Liver (tissue), 9 donors: ENCODE measurements around the gene LDLRAD4. TPM values are rescaled to one million over a fixed set of nuclear protein-coding genes. Genes with fewer than 3 reads are reported as not detected.

Experiments used
- DNase-seq: peaks from one replicate; pipeline ENCODE4 v3.0.0-alpha.2; 2017; ENCODE audit warnings: low spot score
- H3K27ac ChIP-seq, 2 donors: one replicate each; pipeline ENCODE4 v1.7.0; 2013; ENCODE audit warnings: inconsistent platforms in 2 of 2, low read length in 2 of 2, control low read depth in 1 of 2, low read depth in 1 of 2, mild to moderate bottlenecking in 1 of 2
- H3K27me3 ChIP-seq, 4 donors: one replicate each; pipeline versions ENCODE4 v1.6.1 to v1.7.0; 2013; ENCODE audit warnings: low read length in 3 of 4, inconsistent platforms in 1 of 4, mild to moderate bottlenecking in 1 of 4, moderate library complexity in 1 of 4; ENCODE audit not compliant: control insufficient read depth in 4 of 4, insufficient read depth in 4 of 4
- H3K36me3 ChIP-seq, 4 donors: one replicate each; pipeline versions ENCODE4 v1.6.1 to v1.7.0; 2013; ENCODE audit warnings: low read length in 3 of 4, mild to moderate bottlenecking in 3 of 4, low read depth in 1 of 4, moderate library complexity in 1 of 4; ENCODE audit not compliant: control insufficient read depth in 4 of 4, insufficient read depth in 3 of 4
- H3K4me1 ChIP-seq, 4 donors: one replicate each; pipeline versions ENCODE4 v1.6.1 to v1.7.0; 2013; ENCODE audit warnings: low read length in 3 of 4, mild to moderate bottlenecking in 3 of 4, moderate library complexity in 1 of 4; ENCODE audit not compliant: control insufficient read depth in 4 of 4, insufficient read depth in 4 of 4
- H3K4me3 ChIP-seq, 3 donors: one replicate each; pipeline versions ENCODE4 v1.6.1 to v1.7.0; 2013; ENCODE audit warnings: low read length in 3 of 3, control low read depth in 1 of 3, low read depth in 1 of 3, mild to moderate bottlenecking in 1 of 3
- H3K9ac ChIP-seq, 2 donors: one replicate each; pipeline ENCODE4 v1.7.0; 2013; ENCODE audit warnings: low read length in 2 of 2, mild to moderate bottlenecking in 2 of 2, moderate library complexity in 2 of 2, control low read depth in 1 of 2, low read depth in 1 of 2
- H3K9me3 ChIP-seq, 4 donors: one replicate each; pipeline versions ENCODE4 v1.6.1 to v1.7.0; 2013; ENCODE audit warnings: low read length in 3 of 4; ENCODE audit not compliant: control insufficient read depth in 4 of 4
- EGR1 ChIP-seq, 2 donors: IDR thresholded peaks; 2 replicates each; pipeline ENCODE4 v1.6.1; 2016 to 2018; ENCODE audit warnings: antibody characterized with exemption in 2 of 2, low read depth in 2 of 2
- FOXA1 ChIP-seq: IDR thresholded peaks from 2 replicates; pipeline ENCODE4 v1.6.1; 2016; ENCODE audit warnings: antibody characterized with exemption
- FOXA2 ChIP-seq: IDR thresholded peaks from 2 replicates; pipeline ENCODE4 v1.6.1; 2016; ENCODE audit warnings: antibody characterized with exemption
- GABPA ChIP-seq, 2 donors: IDR thresholded peaks in 1 of 2; conservative IDR thresholded peaks in 1 of 2; 2 replicates each; pipeline ENCODE4 v1.6.1; 2016; ENCODE audit warnings: antibody characterized with exemption in 2 of 2, mild to moderate bottlenecking in 1 of 2, moderate library complexity in 1 of 2
- HNF4A ChIP-seq, 2 donors: conservative IDR thresholded peaks; 2 replicates each; pipeline ENCODE4 v1.6.1; 2016; ENCODE audit warnings: antibody characterized with exemption in 2 of 2, mild to moderate bottlenecking in 2 of 2
- HNF4G ChIP-seq: IDR thresholded peaks from 2 replicates; pipeline ENCODE4 v1.6.1; 2016; ENCODE audit warnings: antibody characterized with exemption
- JUND ChIP-seq, 2 donors: IDR thresholded peaks; 2 replicates each; pipeline ENCODE4 v1.6.1; 2016; ENCODE audit warnings: antibody characterized with exemption in 2 of 2
- NR2F2 ChIP-seq: IDR thresholded peaks from 2 replicates; pipeline ENCODE4 v1.6.1; 2016; ENCODE audit warnings: antibody characterized with exemption
- RAD21 ChIP-seq, 2 donors: IDR thresholded peaks; 2 replicates each; pipeline ENCODE4 v1.6.1; 2016; ENCODE audit warnings: antibody characterized with exemption in 2 of 2, mild to moderate bottlenecking in 2 of 2
- RXRA ChIP-seq, 2 donors: IDR thresholded peaks; 2 replicates each; pipeline ENCODE4 v1.6.1; 2017 to 2018; ENCODE audit warnings: antibody characterized with exemption in 2 of 2, mild to moderate bottlenecking in 1 of 2
- SP1 ChIP-seq: IDR thresholded peaks from 2 replicates; pipeline ENCODE4 v1.6.1; 2018; ENCODE audit warnings: antibody characterized with exemption, mild to moderate bottlenecking
- TAF1 ChIP-seq: conservative IDR thresholded peaks from 2 replicates; pipeline ENCODE4 v1.6.1; 2016; ENCODE audit warnings: antibody characterized with exemption, mild to moderate bottlenecking
- YY1 ChIP-seq: IDR thresholded peaks from 2 replicates; pipeline ENCODE4 v1.6.1; 2016; ENCODE audit warnings: antibody characterized with exemption, mild to moderate bottlenecking
- WGBS: extraction: QIAGEN DNeasy Blood & Tissue Kit; methylation state at CpG from one replicate; pipeline ENCODE4 v1.1.7; 2013; 5-methylcytosine and 5-hydroxymethylcytosine counted together
- polyA plus RNA-seq, 2 donors: library from polyadenylated mRNA; stranded (reverse) in 1 of 2; unstranded in 1 of 2; fragments of 200-250 nt in 1 of 2; fragments of >200 nt in 1 of 2; fragmentation: Nextera tagmentation in 1 of 2; extraction: Ambion mirVana in 1 of 2; gene quantifications; one replicate each; pipeline versions ENCODE4 v1.2.1 to v1.2.3, GENCODE V29; 2013 to 2015
- total RNA-seq, 2 donors: library from RNA; depleted of rRNA; stranded (reverse); fragments of >200 nt; gene quantifications; one replicate each; pipeline ENCODE4 v1.2.3, GENCODE V29; 2014
- TF ChIP-seq, protein P1 (sequence below): IDR thresholded peaks from 2 replicates; pipeline ENCODE4 v1.6.1; 2016; ENCODE audit warnings: antibody characterized with exemption, mild to moderate bottlenecking
- TF ChIP-seq, protein P2 (sequence below): fragments of 150-350 bp; IDR thresholded peaks from 2 replicates; pipeline ENCODE4 v1.5.1; 2017; ENCODE audit warnings: improper control_type of control experiment, low read depth, low read length; ENCODE audit not compliant: missing input control
- TF ChIP-seq, protein P3 (sequence below): IDR thresholded peaks from 2 replicates; pipeline ENCODE4 v1.6.1; 2016; ENCODE audit warnings: antibody characterized with exemption
- TF ChIP-seq, protein P4 (sequence below): IDR thresholded peaks from 2 replicates; pipeline ENCODE4 v1.6.1; 2016; ENCODE audit warnings: antibody characterized with exemption
- TF ChIP-seq, protein P5 (sequence below): IDR thresholded peaks from 2 replicates; pipeline ENCODE4 v1.6.1; 2016; ENCODE audit warnings: antibody characterized with exemption
- donor health status: healthy.
- donor health status: healthy.
- donor health status: healthy.
- donor health status: healthy.
- donor health status: healthy.

The LDLRAD4 gene
- total and polyA plus RNA-seq, 4 donors, result 4.8 to 41.7 (median 12.7) TPM

DNA sequence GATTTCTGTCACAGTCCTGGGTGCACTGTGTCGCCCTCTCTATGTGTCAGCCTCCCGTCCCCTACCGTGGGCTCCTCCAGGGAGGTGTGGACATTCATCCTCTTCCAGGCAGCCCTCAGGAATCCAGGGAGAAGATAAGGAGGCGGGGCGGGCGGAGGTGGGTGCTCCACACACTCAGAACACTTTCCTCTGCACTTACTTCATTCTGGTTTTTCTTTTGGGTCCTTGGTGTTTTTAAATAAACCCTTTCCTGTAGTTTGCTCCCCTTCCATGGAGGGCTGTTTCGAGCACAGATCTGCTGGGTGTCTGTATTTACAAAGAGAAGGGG is 323.9 kb downstream of the LDLRAD4 start:
- TF ChIP-seq, protein P1, sequence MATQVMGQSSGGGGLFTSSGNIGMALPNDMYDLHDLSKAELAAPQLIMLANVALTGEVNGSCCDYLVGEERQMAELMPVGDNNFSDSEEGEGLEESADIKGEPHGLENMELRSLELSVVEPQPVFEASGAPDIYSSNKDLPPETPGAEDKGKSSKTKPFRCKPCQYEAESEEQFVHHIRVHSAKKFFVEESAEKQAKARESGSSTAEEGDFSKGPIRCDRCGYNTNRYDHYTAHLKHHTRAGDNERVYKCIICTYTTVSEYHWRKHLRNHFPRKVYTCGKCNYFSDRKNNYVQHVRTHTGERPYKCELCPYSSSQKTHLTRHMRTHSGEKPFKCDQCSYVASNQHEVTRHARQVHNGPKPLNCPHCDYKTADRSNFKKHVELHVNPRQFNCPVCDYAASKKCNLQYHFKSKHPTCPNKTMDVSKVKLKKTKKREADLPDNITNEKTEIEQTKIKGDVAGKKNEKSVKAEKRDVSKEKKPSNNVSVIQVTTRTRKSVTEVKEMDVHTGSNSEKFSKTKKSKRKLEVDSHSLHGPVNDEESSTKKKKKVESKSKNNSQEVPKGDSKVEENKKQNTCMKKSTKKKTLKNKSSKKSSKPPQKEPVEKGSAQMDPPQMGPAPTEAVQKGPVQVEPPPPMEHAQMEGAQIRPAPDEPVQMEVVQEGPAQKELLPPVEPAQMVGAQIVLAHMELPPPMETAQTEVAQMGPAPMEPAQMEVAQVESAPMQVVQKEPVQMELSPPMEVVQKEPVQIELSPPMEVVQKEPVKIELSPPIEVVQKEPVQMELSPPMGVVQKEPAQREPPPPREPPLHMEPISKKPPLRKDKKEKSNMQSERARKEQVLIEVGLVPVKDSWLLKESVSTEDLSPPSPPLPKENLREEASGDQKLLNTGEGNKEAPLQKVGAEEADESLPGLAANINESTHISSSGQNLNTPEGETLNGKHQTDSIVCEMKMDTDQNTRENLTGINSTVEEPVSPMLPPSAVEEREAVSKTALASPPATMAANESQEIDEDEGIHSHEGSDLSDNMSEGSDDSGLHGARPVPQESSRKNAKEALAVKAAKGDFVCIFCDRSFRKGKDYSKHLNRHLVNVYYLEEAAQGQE, result peak; percentile 0
- no peak for TF ChIP-seq NR2F2
- H3K9ac ChIP-seq, result no peak overlapping the region
- no peak overlapping the region for H3K4me3 ChIP-seq

DNA sequence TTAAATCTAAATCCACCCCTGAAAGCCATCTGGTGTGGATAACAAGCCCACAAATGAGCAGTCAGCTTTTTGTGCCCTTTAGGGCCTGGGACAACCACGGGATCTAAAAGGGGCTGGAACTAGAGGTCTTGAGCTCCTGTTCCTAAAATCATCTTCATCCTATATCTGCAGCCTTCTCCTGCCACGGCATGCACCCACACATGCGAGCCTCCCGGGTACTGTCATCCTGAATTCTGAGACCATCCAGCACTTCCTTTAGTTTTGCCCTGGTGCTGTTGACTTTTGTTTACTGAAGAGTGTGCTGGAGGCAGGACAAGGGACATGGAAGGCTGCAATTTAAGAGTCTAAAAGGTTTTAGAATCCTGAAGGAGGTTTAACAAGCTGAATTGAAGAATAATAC is 324.6 kb downstream of the LDLRAD4 start:
- no peak overlapping the region for H3K9ac ChIP-seq
- no peaks in the 10 kb centered on the region for H3K36me3 ChIP-seq
- no peaks in the 10 kb centered on the region for H3K9me3 ChIP-seq
- DNase-seq, result peak; percentile 24
- H3K27me3 ChIP-seq, result no peaks in the 10 kb centered on the region
- H3K4me1 ChIP-seq, result peaks cover 9 to 73% (median 58%) of the 10 kb centered on the region in 4 donors
- H3K4me3 ChIP-seq, result no peak overlapping the region
- WGBS, result 91% methylated on average over 4 of the region's 4 CpGs
- H3K27ac ChIP-seq, result no peak overlapping the region
- TF ChIP-seq, protein P2, sequence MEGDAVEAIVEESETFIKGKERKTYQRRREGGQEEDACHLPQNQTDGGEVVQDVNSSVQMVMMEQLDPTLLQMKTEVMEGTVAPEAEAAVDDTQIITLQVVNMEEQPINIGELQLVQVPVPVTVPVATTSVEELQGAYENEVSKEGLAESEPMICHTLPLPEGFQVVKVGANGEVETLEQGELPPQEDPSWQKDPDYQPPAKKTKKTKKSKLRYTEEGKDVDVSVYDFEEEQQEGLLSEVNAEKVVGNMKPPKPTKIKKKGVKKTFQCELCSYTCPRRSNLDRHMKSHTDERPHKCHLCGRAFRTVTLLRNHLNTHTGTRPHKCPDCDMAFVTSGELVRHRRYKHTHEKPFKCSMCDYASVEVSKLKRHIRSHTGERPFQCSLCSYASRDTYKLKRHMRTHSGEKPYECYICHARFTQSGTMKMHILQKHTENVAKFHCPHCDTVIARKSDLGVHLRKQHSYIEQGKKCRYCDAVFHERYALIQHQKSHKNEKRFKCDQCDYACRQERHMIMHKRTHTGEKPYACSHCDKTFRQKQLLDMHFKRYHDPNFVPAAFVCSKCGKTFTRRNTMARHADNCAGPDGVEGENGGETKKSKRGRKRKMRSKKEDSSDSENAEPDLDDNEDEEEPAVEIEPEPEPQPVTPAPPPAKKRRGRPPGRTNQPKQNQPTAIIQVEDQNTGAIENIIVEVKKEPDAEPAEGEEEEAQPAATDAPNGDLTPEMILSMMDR, result no peak
- TF ChIP-seq, protein P3, sequence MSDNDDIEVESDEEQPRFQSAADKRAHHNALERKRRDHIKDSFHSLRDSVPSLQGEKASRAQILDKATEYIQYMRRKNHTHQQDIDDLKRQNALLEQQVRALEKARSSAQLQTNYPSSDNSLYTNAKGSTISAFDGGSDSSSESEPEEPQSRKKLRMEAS, result no peak
- TF ChIP-seq, protein P4, sequence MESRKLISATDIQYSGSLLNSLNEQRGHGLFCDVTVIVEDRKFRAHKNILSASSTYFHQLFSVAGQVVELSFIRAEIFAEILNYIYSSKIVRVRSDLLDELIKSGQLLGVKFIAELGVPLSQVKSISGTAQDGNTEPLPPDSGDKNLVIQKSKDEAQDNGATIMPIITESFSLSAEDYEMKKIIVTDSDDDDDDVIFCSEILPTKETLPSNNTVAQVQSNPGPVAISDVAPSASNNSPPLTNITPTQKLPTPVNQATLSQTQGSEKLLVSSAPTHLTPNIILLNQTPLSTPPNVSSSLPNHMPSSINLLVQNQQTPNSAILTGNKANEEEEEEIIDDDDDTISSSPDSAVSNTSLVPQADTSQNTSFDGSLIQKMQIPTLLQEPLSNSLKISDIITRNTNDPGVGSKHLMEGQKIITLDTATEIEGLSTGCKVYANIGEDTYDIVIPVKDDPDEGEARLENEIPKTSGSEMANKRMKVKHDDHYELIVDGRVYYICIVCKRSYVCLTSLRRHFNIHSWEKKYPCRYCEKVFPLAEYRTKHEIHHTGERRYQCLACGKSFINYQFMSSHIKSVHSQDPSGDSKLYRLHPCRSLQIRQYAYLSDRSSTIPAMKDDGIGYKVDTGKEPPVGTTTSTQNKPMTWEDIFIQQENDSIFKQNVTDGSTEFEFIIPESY, result no peak
- TF ChIP-seq RXRA (IDR thresholded peaks at IDR 0.05), result no peak
- no peak for TF ChIP-seq HNF4G
- TF ChIP-seq NR2F2, result no peak
- TF ChIP-seq YY1, result no peak
- no peak for TF ChIP-seq JUND (IDR thresholded peaks at IDR 0.05)
- no peak for TF ChIP-seq EGR1 (IDR thresholded peaks at IDR 0.05; ENCODE audit: low read depth in 2 of 2)
- no peak for TF ChIP-seq SP1
- no peak for TF ChIP-seq TAF1
- TF ChIP-seq GABPA (IDR thresholded peaks at IDR 0.05 in 1 of 2, conservative IDR thresholded peaks at IDR 0.05 in 1 of 2), result no peak
- no peak for TF ChIP-seq HNF4A (conservative IDR thresholded peaks at IDR 0.05)
- TF ChIP-seq RAD21 (IDR thresholded peaks at IDR 0.05), result no peak
- TF ChIP-seq, protein P1, result no peak
- TF ChIP-seq, protein P5, sequence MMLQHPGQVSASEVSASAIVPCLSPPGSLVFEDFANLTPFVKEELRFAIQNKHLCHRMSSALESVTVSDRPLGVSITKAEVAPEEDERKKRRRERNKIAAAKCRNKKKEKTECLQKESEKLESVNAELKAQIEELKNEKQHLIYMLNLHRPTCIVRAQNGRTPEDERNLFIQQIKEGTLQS, result no peak
- TF ChIP-seq FOXA2, result no peak
- no peak for TF ChIP-seq FOXA1

More for the DNA sequence above, 323.9 kb downstream of the LDLRAD4 start:
- Histone ChIP-seq H3K9me3 (no peaks in the 10 kb centered on the region), H3K27ac (peak overlapping the region; percentile 26 to 82), H3K36me3 (no peaks in the 10 kb centered on the region), H3K4me1 (peaks cover 9 to 69% (median 58%) of the 10 kb centered on the region in 4 donors), H3K27me3 (no peaks in the 10 kb centered on the region)
- DNase-seq, result no peak
- WGBS, result 63% methylated on average over 7 of the region's 7 CpGs
